22Rv1 (cell line): ENCODE results near the gene PRUNE2.

Source experiments
- CTCF ChIP-seq: fragments of 450-650 bp; IDR thresholded peaks from 2 replicates; pipeline ENCODE4 v1.5.1; 2017; ENCODE audit warnings: mild to moderate bottlenecking
- ZFX ChIP-seq: fragments of 450-650 bp; IDR thresholded peaks from 2 replicates; pipeline ENCODE4 v1.6.1; 2017; ENCODE audit warnings: antibody characterized with exemption, borderline replicate concordance

GRCh38 chr9:76880210-76880609, 25.7 kb downstream of the PRUNE2 start:
- TF ChIP-seq CTCF, result no peak
- no peak for TF ChIP-seq ZFX
